Cardiac fibroblast (primary cell): ENCODE data around the gene UBE2J2.

Source experiments
- DNase-seq, 2 donors: peaks; one replicate each; pipeline versions ENCODE4 v3.0.0 to v3.0.0-alpha.2; 2010; ENCODE audit warnings: low read depth in 2 of 2
- H3K4me3 ChIP-seq, 2 donors: replicated peaks in 1 of 2; 1 replicate in 1 of 2; 2 replicates in 1 of 2; pipeline ENCODE4 v1.5.1; 2011; ENCODE audit warnings: low read depth in 2 of 2, low read length in 2 of 2, mild to moderate bottlenecking in 2 of 2, moderate library complexity in 1 of 2
- TF ChIP-seq, protein P1 (sequence below): IDR thresholded peaks from one replicate; pipeline ENCODE4 v1.5.1; 2011; ENCODE audit warnings: low read depth, mild to moderate bottlenecking, low read length, inconsistent platforms

Gene UBE2J2

DNA sequence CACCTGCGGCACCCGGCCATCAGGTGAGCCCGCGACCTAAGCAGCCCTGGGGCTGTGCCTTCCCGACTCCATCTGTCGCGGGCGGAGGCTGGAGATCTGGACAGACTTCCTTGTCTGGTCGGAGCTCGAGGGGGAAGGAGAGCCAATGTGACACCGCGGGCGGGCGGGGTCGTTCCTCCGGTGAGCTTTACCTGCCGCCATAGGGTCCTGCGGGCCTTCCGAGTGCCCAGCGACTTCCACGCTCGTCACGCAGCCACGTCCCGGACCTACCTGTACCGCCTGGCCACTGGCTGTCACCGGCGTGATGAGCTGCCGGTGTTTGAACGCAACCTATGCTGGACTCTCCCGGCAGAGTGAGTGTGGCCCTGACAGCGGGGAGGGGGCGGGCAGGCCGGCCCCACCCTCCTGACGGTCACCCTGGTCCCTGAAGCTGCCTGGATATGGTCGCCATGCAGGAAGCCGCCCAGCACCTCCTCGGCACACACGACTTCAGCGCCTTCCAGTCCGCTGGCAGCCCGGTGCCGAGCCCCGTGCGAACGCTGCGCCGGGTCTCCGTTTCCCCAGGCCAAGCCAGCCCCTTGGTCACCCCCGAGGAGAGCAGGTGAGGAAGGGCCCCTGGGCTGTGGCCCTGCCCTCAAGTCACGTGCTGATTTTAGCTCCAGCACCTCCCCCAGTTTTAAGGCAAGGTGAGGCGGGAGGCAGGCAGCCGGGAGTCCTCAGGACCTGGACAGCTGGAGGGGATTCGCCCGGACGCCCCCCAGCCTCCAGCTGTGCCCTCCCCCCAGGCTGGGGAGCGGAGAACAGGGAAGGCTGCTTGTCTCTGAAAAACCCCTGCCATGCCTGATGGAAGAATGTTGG, 35.8 kb upstream of the UBE2J2 start:
- TF ChIP-seq, protein P1, sequence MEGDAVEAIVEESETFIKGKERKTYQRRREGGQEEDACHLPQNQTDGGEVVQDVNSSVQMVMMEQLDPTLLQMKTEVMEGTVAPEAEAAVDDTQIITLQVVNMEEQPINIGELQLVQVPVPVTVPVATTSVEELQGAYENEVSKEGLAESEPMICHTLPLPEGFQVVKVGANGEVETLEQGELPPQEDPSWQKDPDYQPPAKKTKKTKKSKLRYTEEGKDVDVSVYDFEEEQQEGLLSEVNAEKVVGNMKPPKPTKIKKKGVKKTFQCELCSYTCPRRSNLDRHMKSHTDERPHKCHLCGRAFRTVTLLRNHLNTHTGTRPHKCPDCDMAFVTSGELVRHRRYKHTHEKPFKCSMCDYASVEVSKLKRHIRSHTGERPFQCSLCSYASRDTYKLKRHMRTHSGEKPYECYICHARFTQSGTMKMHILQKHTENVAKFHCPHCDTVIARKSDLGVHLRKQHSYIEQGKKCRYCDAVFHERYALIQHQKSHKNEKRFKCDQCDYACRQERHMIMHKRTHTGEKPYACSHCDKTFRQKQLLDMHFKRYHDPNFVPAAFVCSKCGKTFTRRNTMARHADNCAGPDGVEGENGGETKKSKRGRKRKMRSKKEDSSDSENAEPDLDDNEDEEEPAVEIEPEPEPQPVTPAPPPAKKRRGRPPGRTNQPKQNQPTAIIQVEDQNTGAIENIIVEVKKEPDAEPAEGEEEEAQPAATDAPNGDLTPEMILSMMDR: no peak
- peak overlapping the region; percentile 55 to 76 for H3K4me3 ChIP-seq
- DNase-seq: no peak

DNA sequence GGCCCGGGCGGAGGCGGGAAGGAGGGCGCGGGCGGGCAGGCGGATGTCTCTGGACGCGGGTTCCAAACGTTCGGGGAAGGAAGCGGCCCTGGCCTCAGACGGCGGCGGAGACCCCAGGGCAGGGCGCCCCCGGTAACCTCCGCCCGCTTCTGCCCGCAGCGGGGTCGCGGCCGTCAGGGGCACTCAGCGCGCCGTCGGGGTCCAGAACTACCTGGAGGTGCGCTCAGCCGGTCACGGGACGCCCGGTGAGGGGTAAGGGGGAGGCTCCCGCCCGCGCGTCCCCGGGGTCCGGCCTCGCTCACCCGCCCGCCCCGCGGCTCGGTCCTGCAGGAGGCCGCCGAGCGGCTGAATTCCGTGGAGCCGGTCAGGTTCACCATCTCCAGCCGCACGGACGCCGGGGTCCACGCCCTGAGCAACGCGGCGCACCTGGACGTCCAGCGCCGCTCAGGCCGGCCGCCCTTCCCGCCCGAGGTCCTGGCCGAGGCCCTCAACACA, 35.1 kb upstream of the UBE2J2 start:
- TF ChIP-seq, protein P1: no peak
- no peak for DNase-seq
- H3K4me3 ChIP-seq: peak overlapping the region; percentile 55 to 76

DNA sequence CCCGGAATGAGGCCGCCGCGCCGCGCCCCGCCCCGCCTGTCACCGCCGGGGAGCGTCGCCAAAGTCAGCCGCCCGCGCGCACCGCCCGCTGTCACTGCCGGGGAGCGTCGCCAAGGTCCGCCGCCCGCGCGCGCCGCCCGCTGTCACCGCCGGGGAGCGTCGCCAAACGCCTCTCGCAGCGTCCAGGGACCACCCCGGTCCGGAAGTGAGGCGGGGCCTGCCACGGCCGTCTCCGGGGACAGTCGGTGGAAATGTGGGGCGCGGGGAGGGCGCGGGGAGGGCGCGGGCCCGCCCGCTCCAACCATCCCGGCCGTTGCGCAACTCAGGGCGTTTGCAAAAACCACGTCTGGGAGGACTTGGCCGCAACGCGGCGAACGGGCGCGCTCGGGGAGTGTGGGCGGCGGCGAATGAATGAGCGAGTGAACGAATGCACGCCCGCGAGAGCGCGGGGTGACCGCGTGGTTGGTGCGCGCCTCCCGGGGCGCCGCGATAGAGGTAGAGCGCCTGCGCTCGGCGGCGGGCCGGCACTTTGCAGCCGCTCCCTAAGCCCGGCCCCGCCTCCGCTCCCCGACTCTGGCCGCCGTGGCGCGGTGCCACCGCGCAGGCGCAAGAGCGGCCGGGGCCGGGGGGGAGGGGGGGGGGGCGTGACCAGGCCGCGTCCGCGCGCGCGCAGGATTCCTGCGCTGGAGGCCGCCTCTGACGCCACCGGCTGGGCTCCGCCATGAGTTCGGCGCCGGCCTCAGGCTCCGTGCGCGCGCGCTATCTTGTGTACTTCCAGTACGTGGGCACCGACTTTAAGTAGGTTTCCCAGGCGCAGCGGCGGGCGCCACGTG, 34.5 kb upstream of the UBE2J2 start, which contains the start of the genes ACAP3 and PUSL1:
ACAP3 (minus strand) TSS at position 8 of the 833 bp plus-strand sequence. CDS start 115 bp downstream, outside the sequence.
PUSL1 (plus strand) TSS at position 675 of the 833 bp plus-strand sequence; CDS start at position 722, 47 bp downstream.
- peak; percentile 94 to 96 for DNase-seq
- TF ChIP-seq, protein P1: no peak
- H3K4me3 ChIP-seq: peak within 1 kb of the TSS; percentile 61 to 79

DNA sequence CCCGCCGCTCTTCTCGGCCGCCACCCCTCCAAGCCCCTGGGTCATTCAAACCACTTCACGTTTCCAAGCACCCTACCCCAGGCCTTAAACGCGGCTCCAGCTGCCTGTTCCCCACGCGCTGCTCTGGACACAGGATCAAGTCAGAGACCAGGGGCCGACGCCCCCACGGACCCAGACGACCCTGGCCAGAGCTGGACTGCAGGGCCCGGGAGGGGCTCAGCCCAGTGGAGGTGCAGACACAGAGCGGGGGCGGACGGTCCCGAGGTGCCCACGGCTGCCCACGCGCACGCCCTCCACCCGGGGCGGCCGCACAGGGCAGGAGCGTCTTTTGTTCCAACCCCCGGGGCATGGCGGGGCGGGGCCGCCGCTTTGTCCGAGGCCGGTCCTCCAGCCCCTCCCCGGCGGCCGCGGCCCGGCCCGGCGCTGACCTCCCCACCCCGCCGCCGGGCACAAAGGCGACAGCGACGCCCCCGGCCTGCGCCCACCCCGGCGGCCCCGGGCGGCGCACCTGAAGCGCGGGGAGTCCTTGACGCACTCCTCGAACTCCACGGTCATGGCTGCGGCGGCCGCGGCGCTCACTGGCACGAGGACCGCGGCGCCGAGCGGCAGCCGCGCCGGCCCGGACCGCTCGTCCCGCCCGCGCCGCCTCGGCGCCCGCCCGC, 33.7 kb upstream of the UBE2J2 start:
- TF ChIP-seq, protein P1: no peak
- peak in 1 of 2 donors; percentile 32 for DNase-seq

DNA sequence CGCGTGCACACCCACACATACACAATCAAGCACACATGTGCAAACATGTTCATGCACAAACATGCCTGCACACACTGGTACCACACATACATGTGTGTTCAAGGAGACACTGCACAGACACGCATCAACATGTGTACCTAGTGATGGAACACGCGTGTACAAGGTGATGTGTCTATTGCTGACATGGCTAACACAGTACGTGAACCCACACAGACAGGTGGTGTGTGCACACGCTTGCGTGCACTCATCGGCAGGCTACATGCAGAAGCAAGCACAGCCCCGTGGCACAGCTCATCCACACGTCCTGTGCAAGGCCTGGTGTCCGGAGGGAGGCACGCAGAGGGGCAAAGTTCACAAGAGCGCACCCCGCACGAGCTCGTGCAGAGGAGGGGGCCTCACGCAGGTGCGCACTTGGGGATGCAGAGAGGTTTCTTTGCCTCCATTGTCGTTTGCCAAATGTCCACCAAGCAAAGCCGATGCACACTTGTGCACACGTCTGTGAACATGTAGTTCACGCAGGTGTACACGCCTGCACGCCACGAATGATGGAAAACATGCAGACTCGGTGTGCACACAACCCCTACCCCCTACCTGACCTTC, 33.1 kb upstream of the UBE2J2 start:
- peak overlapping the region; percentile 61 to 79 for H3K4me3 ChIP-seq
- peak in 1 of 2 donors; percentile 30 for DNase-seq
- TF ChIP-seq, protein P1: no peak

More for the DNA sequence above, 33.7 kb upstream of the UBE2J2 start:
- H3K4me3 ChIP-seq: peak overlapping the region; percentile 61 to 79
